BE2C (cell line): ENCODE measurements around the gene TM2D1.

ENCODE experiments used
- DNase-seq: peaks from one replicate; pipeline ENCODE4 v3.0.0-alpha.2; 2020
- H3K27me3 ChIP-seq: fragments of 250-450 bp; sonication (Bioruptor Pico); 2 replicates; pipeline ENCODE4 v1.5.1; 2020; ENCODE audit warnings: mild to moderate bottlenecking
- H3K36me3 ChIP-seq: fragments of 250-450 bp; sonication (Bioruptor Pico); 2 replicates; pipeline ENCODE4 v1.5.1; 2020; ENCODE audit warnings: mild to moderate bottlenecking
- H3K4me1 ChIP-seq: fragments of 250-450 bp; sonication (Bioruptor Pico); 2 replicates; pipeline ENCODE4 v1.5.1; 2020
- H3K4me3 ChIP-seq: 2 replicates; pipeline ENCODE4 v1.5.1; 2011; ENCODE audit warnings: low read depth, low read length
- H3K9me3 ChIP-seq: fragments of 250-450 bp; sonication (Bioruptor Pico); 2 replicates; pipeline ENCODE4 v1.5.1; 2020
- TF ChIP-seq, protein P1 (sequence below): IDR thresholded peaks from 2 replicates; pipeline ENCODE4 v1.5.1; 2012; ENCODE audit warnings: mild to moderate bottlenecking, low read depth, low read length

TM2D1 gene

DNA sequence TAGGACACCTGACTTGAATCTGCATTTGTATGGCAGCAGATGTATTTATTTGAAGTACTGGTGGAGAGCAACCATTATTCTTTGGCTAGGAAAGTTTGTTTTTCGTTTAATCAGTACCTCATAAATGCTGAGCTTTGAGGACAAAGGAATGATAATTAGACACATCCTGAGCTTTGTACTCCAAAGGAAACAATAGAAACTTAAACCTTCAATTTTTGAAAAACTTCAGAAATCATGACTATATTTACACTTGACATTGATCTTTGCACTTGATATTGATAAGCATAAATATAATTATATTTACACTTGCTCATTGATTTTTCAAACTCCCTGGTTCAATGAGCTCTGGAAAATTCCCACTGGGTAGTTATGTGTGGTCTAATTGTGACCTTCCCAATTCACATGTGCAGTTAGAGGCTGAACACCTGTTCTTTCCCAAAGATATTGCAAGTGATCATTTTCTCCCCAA lies 28.0 kb upstream of the TM2D1 start:
- Histone ChIP-seq H3K4me1 (no peaks in the 10 kb centered on the region), H3K27me3 (no peaks in the 10 kb centered on the region), H3K9me3 (no peaks in the 10 kb centered on the region), H3K4me3 (no peak overlapping the region), H3K36me3 (no peaks in the 10 kb centered on the region)
- TF ChIP-seq, protein P1, sequence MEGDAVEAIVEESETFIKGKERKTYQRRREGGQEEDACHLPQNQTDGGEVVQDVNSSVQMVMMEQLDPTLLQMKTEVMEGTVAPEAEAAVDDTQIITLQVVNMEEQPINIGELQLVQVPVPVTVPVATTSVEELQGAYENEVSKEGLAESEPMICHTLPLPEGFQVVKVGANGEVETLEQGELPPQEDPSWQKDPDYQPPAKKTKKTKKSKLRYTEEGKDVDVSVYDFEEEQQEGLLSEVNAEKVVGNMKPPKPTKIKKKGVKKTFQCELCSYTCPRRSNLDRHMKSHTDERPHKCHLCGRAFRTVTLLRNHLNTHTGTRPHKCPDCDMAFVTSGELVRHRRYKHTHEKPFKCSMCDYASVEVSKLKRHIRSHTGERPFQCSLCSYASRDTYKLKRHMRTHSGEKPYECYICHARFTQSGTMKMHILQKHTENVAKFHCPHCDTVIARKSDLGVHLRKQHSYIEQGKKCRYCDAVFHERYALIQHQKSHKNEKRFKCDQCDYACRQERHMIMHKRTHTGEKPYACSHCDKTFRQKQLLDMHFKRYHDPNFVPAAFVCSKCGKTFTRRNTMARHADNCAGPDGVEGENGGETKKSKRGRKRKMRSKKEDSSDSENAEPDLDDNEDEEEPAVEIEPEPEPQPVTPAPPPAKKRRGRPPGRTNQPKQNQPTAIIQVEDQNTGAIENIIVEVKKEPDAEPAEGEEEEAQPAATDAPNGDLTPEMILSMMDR: no peak
- DNase-seq: no peak

DNA sequence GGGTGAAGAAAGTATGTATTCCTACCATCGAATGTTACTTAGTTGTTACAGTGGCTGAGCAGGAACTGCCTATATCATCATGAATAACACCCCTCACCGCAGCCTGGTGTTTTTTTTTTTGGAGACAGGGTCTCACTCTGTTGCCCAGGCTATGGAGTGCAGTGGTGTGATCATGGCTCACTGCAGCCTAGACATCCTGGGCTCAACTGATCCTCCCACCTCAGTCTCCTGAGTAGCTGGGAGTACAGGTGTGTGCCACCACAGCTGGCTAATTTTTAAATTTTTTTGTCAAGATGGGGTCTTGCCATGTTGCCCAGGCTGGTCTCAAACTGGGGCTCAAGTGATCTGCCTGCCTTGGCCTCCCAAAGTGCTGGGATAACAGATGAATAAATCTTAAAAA lies 24.6 kb upstream of the TM2D1 start:
- TF ChIP-seq, protein P1: no peak
- H3K27me3 ChIP-seq: no peaks in the 10 kb centered on the region
- no peaks in the 10 kb centered on the region for H3K9me3 ChIP-seq

DNA sequence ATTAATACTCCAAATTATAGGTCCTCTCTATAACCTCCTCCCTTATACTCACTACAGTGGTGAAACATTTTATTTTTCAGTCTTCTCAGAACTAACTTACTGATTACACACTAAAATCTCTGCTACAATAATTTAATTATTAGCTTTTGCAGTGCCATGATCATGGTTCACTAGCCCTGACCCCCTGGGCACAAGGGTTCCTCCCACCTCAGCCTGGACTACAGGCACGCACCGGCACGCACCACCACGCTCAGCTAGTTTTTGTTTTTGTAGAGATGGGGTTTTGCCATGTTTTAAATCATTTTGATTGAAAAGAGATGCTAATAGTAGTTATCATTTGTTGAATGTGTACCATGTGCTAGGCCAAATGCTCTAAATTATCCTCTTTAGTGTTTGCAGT lies 23.6 kb upstream of the TM2D1 start:
- no peaks in the 10 kb centered on the region for H3K9me3 ChIP-seq
- TF ChIP-seq, protein P1: no peak
- H3K4me1 ChIP-seq: no peaks in the 10 kb centered on the region
- H3K36me3 ChIP-seq: no peaks in the 10 kb centered on the region
- H3K4me3 ChIP-seq: no peak overlapping the region
- H3K27me3 ChIP-seq: no peaks in the 10 kb centered on the region
- DNase-seq: no peak

More for the DNA sequence above, 24.6 kb upstream of the TM2D1 start:
- Histone ChIP-seq H3K36me3 (no peaks in the 10 kb centered on the region), H3K4me1 (no peaks in the 10 kb centered on the region), H3K4me3 (no peak overlapping the region)
- DNase-seq: no peak

DNA sequence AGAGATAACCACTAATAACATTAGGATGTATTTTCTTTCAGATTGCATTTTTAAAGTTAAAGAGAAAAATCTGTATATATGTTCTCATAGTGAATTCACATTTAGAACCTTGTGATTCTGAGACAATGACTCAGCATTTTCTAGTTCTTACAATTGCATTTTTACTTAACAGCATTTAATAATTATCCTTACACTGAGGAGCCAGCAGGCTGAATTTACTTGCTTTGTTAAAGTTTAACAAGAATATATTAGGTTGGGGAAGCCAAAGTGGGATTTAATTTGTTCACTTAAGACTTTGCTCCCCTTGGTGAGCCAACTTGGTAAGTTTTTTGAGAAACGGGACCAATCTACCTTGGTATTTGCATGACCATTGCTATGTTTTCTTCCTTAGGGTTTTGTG lies 21.9 kb upstream of the TM2D1 start:
- H3K4me1 ChIP-seq: no peaks in the 10 kb centered on the region
- no peak for DNase-seq
- H3K9me3 ChIP-seq: no peaks in the 10 kb centered on the region
- no peaks in the 10 kb centered on the region for H3K27me3 ChIP-seq
- TF ChIP-seq, protein P1: no peak
- H3K4me3 ChIP-seq: no peak overlapping the region
- H3K36me3 ChIP-seq: no peaks in the 10 kb centered on the region

DNA sequence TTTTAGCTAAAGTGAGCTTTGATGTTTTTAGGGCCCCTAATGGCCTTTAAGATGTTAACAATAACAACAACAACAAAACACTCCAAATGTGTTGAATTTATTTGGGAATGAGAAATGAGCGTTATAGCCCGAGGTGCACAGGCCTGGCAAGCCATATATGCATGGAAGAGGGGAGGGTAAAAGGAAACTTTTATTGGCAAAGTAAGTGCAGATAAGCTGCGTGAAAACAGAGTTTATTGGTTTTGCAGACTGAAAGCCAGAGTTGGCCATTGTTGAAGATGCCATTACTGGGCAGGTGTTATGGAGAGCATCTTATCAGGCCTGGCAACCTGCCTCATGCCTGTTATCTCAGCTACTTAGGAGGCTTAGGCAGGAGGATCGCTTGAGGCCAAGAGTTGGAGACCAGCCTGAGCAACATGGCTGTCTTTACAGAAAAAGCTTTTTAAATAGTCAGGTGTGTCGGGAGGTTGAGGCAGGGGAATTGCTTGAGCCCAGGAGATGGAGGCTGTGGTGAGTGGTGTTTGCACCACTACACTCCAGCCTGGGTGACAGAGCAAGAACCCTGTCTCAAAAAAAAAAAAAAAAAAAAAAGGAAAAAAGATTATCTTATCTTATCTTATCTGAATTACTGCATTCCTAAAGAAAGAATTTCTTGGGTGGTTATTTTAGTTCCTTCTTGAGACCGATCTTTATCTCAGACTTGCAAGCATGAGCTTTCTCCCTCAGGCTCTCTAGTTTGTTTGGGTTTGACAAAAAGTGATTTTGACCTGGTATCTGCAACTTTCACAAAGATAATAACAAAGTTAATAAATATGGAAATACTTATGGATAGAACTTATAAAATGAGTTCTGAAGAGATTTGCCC lies 19.0 kb upstream of the TM2D1 start:
- no peak for DNase-seq
- no peaks in the 10 kb centered on the region for H3K4me1 ChIP-seq
- TF ChIP-seq, protein P1: no peak
- no peak overlapping the region for H3K4me3 ChIP-seq
- H3K27me3 ChIP-seq: no peaks in the 10 kb centered on the region
- H3K36me3 ChIP-seq: no peaks in the 10 kb centered on the region
- no peaks in the 10 kb centered on the region for H3K9me3 ChIP-seq

DNA sequence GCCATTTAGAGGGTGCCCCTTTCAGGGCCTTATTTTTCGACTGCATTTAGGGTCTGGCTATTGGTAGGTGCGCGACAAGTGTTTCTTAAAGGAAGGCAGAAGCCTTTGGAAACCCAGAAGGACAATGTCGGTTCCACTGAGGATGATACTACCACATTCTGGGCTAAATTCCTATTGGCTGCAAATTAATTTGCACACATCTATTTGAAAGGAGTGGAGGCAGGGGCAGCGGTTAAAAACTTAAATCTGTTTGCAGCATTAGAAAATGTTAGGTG lies 18.4 kb upstream of the TM2D1 start:
- no peak for DNase-seq
- TF ChIP-seq, protein P1: no peak
- Histone ChIP-seq H3K27me3 (no peaks in the 10 kb centered on the region), H3K4me3 (no peak overlapping the region), H3K9me3 (no peaks in the 10 kb centered on the region), H3K36me3 (no peaks in the 10 kb centered on the region), H3K4me1 (no peaks in the 10 kb centered on the region)
